K562 (cell line): ENCODE data around the gene NME7.

ENCODE experiments used
- BHLHE40 ChIP-seq: IDR thresholded peaks from 2 replicates; pipeline ENCODE4 v1.6.1; 2011; ENCODE audit warnings: low read length, improper control_type of control experiment
- E2F6 ChIP-seq, 2 experiments: IDR thresholded peaks; 2 replicates each; pipeline ENCODE4 v1.6.1; 2011; ENCODE audit warnings: borderline replicate concordance in 1 of 2, control low read depth in 1 of 2, low read depth in 1 of 2, low read length in 1 of 2, mild to moderate bottlenecking in 1 of 2, mixed read lengths in 1 of 2, moderate library complexity in 1 of 2; ENCODE audit not compliant: insufficient read depth in 1 of 2, insufficient read length in 1 of 2, poor library complexity in 1 of 2, severe bottlenecking in 1 of 2; ENCODE audit errors: extremely low read depth in 1 of 2
- EZH2 ChIP-seq: IDR thresholded peaks from 2 replicates; pipeline ENCODE4 v1.6.1; 2012; ENCODE audit warnings: low read depth, mild to moderate bottlenecking, inconsistent platforms, low read length, borderline replicate concordance
- FOXA3 ChIP-seq, 2 experiments: fragments of 450-650 bp in 1 of 2; sonication (generic) in 1 of 2; formaldehyde crosslinking; IDR thresholded peaks in 1 of 2; conservative IDR thresholded peaks in 1 of 2; 2 replicates each; pipeline versions ENCODE4 v1.4.0 to v1.8.0; 2020 to 2022; ENCODE audit warnings: mild to moderate bottlenecking in 2 of 2, missing genetic modification reagents in 1 of 2
- ID3 ChIP-seq, 2 experiments: fragments of 250-450 bp in 1 of 2; fragments of 450-650 bp in 1 of 2; sonication (Bioruptor Pico) in 1 of 2; IDR thresholded peaks; 2 replicates each; pipeline versions ENCODE4 v1.6.1 to v1.8.0; 2016 to 2021; ENCODE audit warnings: mild to moderate bottlenecking in 2 of 2, moderate library complexity in 2 of 2, missing compliant biosample characterization in 1 of 2, missing genetic modification characterization in 1 of 2
- KAT2B ChIP-seq: IDR thresholded peaks from one replicate; pipeline ENCODE4 v1.6.1; 2012; ENCODE audit warnings: low read depth, mild to moderate bottlenecking, control low read depth, inconsistent platforms, low read length, moderate library complexity
- NFIC ChIP-seq: fragments of 450-650 bp; IDR thresholded peaks from 2 replicates; pipeline ENCODE4 v1.6.1; 2017; ENCODE audit warnings: mild to moderate bottlenecking, inconsistent platforms
- POLR2A ChIP-seq: fragments of 450-650 bp; conservative IDR thresholded peaks from 2 replicates; pipeline ENCODE4 v1.6.1; 2016
- TRIM28 ChIP-seq: fragments of 450-650 bp; IDR thresholded peaks from 2 replicates; pipeline ENCODE4 v1.6.1; 2017
- USF2 ChIP-seq: sonication (generic); formaldehyde crosslinking; IDR thresholded peaks from 2 replicates; pipeline ENCODE4 v1.5.0; 2020; ENCODE audit warnings: missing genetic modification reagents
- ZNF124 ChIP-seq: sonication (generic); formaldehyde crosslinking; IDR thresholded peaks from 2 replicates; pipeline ENCODE4 v1.8.1; 2022; ENCODE audit warnings: missing genetic modification reagents

- TF ChIP-seq BHLHE40 (no peak), POLR2A (no peak), NFIC (no peak), USF2 (CRISPR knock-in tag) (no peak), KAT2B (no peak), TRIM28 (no peak), FOXA3 (CRISPR knock-in tag; conservative IDR thresholded peaks at IDR 0.05 in 1 of 2, IDR thresholded peaks at IDR 0.05 in 1 of 2) (no peak), ID3 (CRISPR knock-in tag; IDR thresholded peaks at IDR 0.05) (no peak), ID3 (tag; IDR thresholded peaks at IDR 0.05) (no peak), EZH2 (no peak), E2F6 (IDR thresholded peaks at IDR 0.05; ENCODE audit: borderline replicate concordance in 1 of 2, extremely low read depth in 1 of 2, insufficient read depth in 1 of 2, insufficient read length in 1 of 2, low read depth in 1 of 2, low read length in 1 of 2, poor library complexity in 1 of 2, severe bottlenecking in 1 of 2) (no peak), ZNF124 (no peak)
Observed at GRCh38 chr1:169146576-169147214, 220.9 kb downstream of the NME7 start.
